Endodermal cell (in vitro differentiated cells): Measurements from ENCODE around the gene ZNF318. TPM values are rescaled to one million over a fixed set of nuclear protein-coding genes. Genes with fewer than 3 reads are reported as not detected.
"Not testable (repeated sequence)": the region's sequence is repeated elsewhere in the genome, so short reads cannot be mapped to it uniquely, and the experiment has no call there.

Source experiments
- DNase-seq: peaks from one replicate; pipeline ENCODE4 v3.0.0-alpha.2; 2017
- H3K27ac ChIP-seq: 2 replicates; pipeline ENCODE4 v1.5.1; 2013; ENCODE audit warnings: mild to moderate bottlenecking, low read depth, low read length, moderate library complexity
- H3K27me3 ChIP-seq: 2 replicates; pipeline ENCODE4 v1.6.1; 2013; ENCODE audit warnings: mild to moderate bottlenecking, low read length, moderate library complexity; ENCODE audit not compliant: insufficient read depth, control insufficient read depth, poor library complexity, severe bottlenecking
- H3K36me3 ChIP-seq: 2 replicates; pipeline ENCODE4 v1.7.0; 2013; ENCODE audit warnings: mild to moderate bottlenecking, low read length, moderate library complexity; ENCODE audit not compliant: control insufficient read depth, insufficient read depth
- H3K4me1 ChIP-seq: one replicate; pipeline ENCODE4 v1.7.0; 2013; ENCODE audit warnings: low read length; ENCODE audit not compliant: control insufficient read depth, insufficient read depth
- H3K4me3 ChIP-seq: 2 replicates; pipeline ENCODE4 v1.5.1; 2013; ENCODE audit warnings: mild to moderate bottlenecking, low read length, moderate library complexity
- H3K9ac ChIP-seq: 2 replicates; pipeline ENCODE4 v1.6.1; 2013; ENCODE audit warnings: mild to moderate bottlenecking, low read length, moderate library complexity; ENCODE audit not compliant: poor library complexity, severe bottlenecking; ENCODE audit errors: extremely low read depth
- H3K9me3 ChIP-seq: 2 replicates; pipeline ENCODE4 v1.6.1; 2013; ENCODE audit warnings: mild to moderate bottlenecking, low read length, moderate library complexity; ENCODE audit not compliant: control insufficient read depth
- H3K27ac Mint-ChIP-seq: 2 replicates; pipeline ENCODE4 v1.8.0; 2020; ENCODE audit warnings: mixed read lengths
- H3K27me3 Mint-ChIP-seq: 2 replicates; pipeline ENCODE4 v1.8.0; 2021; ENCODE audit warnings: mild to moderate bottlenecking, mixed read lengths; ENCODE audit not compliant: insufficient read depth
- H3K36me3 Mint-ChIP-seq: 2 replicates; pipeline ENCODE4 v1.8.0; 2020; ENCODE audit warnings: low read depth, mixed read lengths
- H3K4me1 Mint-ChIP-seq: 2 replicates; pipeline ENCODE4 v1.8.0; 2020; ENCODE audit warnings: mixed read lengths
- H3K4me3 Mint-ChIP-seq: 2 replicates; pipeline ENCODE4 v1.8.0; 2020; ENCODE audit warnings: mild to moderate bottlenecking, moderate library complexity, mixed read lengths
- H3K9me3 Mint-ChIP-seq: 2 replicates; pipeline ENCODE4 v1.8.0; 2020; ENCODE audit warnings: mild to moderate bottlenecking, mixed read lengths
- WGBS, 2 experiments: methylation state at CpG; one replicate each; pipeline versions ENCODE4 v1.1.5 to v1.1.7; 2013; ENCODE audit warnings: missing lambda C conversion rate in 2 of 2, mixed read lengths in 1 of 2; ENCODE audit not compliant: insufficient coverage in 1 of 2, insufficient read length in 1 of 2; 5-methylcytosine and 5-hydroxymethylcytosine counted together
- total RNA-seq, 2 donors: library from RNA; stranded (reverse); fragmentation: NEBNext Ultra II Directional in 1 of 2; extraction: Animal tissue kit (Norgen Biotek cat#: 25700) in 1 of 2; gene quantifications; 2 replicates in 1 of 2; 3 replicates in 1 of 2; pipeline ENCODE4 v1.2.1, GENCODE V29; 2021
- TF ChIP-seq, protein P1 (sequence below): fragments of 200-600 bp; sonication (generic); conservative IDR thresholded peaks from 2 replicates; pipeline ENCODE4 v1.5.0; 2021; ENCODE audit warnings: antibody characterized with exemption, mild to moderate bottlenecking

Gene ZNF318
- total RNA-seq, 2 donors from 2014 or later = 21.3 to 26.4 TPM

DNA sequence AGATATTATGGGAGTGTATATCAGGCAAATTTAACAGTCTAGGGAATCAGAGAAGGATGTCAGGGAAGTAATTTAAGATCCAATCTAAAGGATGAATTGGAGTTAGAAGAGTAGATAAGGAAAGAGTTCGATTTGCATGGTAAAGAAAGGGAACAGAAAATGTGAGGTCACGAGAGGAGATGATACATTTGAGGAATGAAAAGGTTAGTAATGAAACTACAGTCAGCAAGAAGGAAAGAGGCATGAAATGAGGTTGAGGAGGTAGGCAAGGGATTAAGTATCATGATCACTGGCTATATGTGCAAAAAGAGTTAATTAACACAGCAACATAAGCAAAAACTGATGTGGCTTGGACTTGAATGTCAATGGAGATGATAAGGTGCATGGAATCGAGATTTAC lies 22.4 kb downstream of the ZNF318 start:
- Mint-ChIP-seq H3K4me3 (no peak overlapping the region), H3K9me3 (no peaks in the 10 kb centered on the region), H3K27me3 (no peaks in the 10 kb centered on the region), H3K4me1 (no peaks in the 10 kb centered on the region), H3K27ac (no peak overlapping the region), H3K36me3 (peaks cover 30% of the 10 kb centered on the region)
- Histone ChIP-seq H3K9me3 (no peaks in the 10 kb centered on the region), H3K9ac (no peak overlapping the region), H3K27me3 (no peaks in the 10 kb centered on the region), H3K27ac (no peak overlapping the region), H3K36me3 (peaks cover 65% of the 10 kb centered on the region), H3K4me1 (no peaks in the 10 kb centered on the region), H3K4me3 (no peak overlapping the region)
- 96 to 100% methylated on average over 3 of the region's 3 CpGs for WGBS, 2 experiments
- TF ChIP-seq, protein P1, sequence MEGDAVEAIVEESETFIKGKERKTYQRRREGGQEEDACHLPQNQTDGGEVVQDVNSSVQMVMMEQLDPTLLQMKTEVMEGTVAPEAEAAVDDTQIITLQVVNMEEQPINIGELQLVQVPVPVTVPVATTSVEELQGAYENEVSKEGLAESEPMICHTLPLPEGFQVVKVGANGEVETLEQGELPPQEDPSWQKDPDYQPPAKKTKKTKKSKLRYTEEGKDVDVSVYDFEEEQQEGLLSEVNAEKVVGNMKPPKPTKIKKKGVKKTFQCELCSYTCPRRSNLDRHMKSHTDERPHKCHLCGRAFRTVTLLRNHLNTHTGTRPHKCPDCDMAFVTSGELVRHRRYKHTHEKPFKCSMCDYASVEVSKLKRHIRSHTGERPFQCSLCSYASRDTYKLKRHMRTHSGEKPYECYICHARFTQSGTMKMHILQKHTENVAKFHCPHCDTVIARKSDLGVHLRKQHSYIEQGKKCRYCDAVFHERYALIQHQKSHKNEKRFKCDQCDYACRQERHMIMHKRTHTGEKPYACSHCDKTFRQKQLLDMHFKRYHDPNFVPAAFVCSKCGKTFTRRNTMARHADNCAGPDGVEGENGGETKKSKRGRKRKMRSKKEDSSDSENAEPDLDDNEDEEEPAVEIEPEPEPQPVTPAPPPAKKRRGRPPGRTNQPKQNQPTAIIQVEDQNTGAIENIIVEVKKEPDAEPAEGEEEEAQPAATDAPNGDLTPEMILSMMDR = no peak
- DNase-seq = no peak

DNA sequence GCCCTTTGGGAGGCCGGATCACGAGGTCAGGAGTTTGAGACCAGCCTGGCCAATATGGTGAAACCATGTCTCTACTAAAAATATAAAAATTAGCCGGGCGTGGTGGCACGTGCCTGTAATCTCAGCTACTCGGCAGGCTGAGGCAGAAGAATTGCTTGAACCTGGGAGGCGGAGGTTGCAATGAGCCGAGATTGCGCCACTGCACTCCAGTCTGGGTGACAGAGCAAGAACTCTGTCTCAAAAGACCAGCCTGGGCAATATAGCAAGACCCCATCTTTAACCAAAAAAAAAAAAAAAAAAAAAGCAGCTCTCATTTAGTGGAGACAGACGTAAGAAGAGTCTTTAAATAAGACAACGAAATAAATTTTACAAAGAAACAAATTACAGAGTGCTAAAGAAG lies 23.2 kb downstream of the ZNF318 start:
- 94 to 100% methylated on average over 2 to 11 of the region's 11 CpGs for WGBS, 2 experiments
- H3K4me3 ChIP-seq, H3K4me1 ChIP-seq, H3K4me1 Mint-ChIP-seq, H3K9ac ChIP-seq, H3K4me3 Mint-ChIP-seq, DNase-seq, H3K27me3 ChIP-seq, H3K27me3 Mint-ChIP-seq, H3K27ac ChIP-seq, H3K27ac Mint-ChIP-seq, H3K9me3 ChIP-seq, H3K9me3 Mint-ChIP-seq: not testable (repeated sequence)
- H3K36me3 Mint-ChIP-seq = peaks cover 30% of the 10 kb centered on the region
- H3K36me3 ChIP-seq = peaks cover 72% of the 10 kb centered on the region

DNA sequence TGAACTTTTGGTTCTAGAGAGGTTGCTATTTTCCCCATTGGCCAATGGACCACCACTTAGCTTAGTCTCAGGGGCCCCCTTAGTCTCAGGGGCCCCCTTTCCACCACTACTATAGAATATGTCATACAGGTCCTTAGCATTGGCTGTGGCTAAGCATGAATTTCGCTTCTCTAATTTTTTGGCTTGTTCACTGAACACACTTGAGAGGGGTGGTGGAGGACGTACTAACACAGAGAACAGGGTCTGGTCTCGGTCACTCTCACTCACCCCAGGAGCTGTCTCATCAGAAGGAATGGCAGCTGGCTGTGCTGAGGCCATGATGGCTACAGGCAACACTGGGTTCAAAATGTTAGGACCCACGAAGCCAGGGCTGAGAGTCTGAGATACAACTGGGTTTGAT lies 30.3 kb downstream of the ZNF318 start:
- TF ChIP-seq, protein P1 = no peak

DNA sequence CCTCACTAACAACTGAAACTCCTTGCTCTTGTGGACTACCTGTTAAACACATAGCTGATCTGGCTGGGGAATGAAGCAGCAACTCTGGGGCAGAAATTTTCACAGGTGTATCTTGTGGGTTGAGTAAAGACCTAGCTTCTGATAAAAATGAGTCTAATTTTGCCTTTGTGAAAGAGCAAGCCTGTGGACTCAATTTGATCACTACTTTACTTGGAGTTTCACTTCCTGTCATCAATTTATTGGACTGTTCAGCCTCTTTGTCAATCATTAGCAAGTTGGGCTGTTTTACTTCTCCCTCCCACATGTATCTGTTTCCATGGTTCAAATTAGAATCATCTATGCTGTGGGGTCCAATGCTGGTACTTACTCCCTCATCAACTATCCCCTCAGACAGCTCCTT lies 31.2 kb downstream of the ZNF318 start:
- no peaks in the 10 kb centered on the region for H3K9me3 Mint-ChIP-seq
- peaks cover 23% of the 10 kb centered on the region for H3K4me1 Mint-ChIP-seq
- Histone ChIP-seq H3K27me3 (no peaks in the 10 kb centered on the region), H3K4me1 (no peaks in the 10 kb centered on the region), H3K4me3 (no peak overlapping the region), H3K27ac (no peak overlapping the region), H3K9me3 (no peaks in the 10 kb centered on the region), H3K9ac (no peak overlapping the region), H3K36me3 (peaks cover 61% of the 10 kb centered on the region)
- TF ChIP-seq, protein P1 = no peak
- H3K27me3 Mint-ChIP-seq = no peaks in the 10 kb centered on the region
- H3K27ac Mint-ChIP-seq = no peak overlapping the region
- no peak overlapping the region for H3K4me3 Mint-ChIP-seq
- peaks cover 48% of the 10 kb centered on the region for H3K36me3 Mint-ChIP-seq
- DNase-seq = no peak

More for the DNA sequence above, 30.3 kb downstream of the ZNF318 start:
- H3K36me3 ChIP-seq = peaks cover 64% of the 10 kb centered on the region
- H3K4me3 Mint-ChIP-seq = no peak overlapping the region
- no peak overlapping the region for H3K4me3 ChIP-seq
- H3K27ac Mint-ChIP-seq = no peak overlapping the region
- H3K36me3 Mint-ChIP-seq = peaks cover 50% of the 10 kb centered on the region
- H3K27ac ChIP-seq = no peak overlapping the region
- no peaks in the 10 kb centered on the region for H3K9me3 Mint-ChIP-seq
- peaks cover 23% of the 10 kb centered on the region for H3K4me1 Mint-ChIP-seq
- no peak overlapping the region for H3K9ac ChIP-seq
- H3K4me1 ChIP-seq = no peaks in the 10 kb centered on the region
- no peaks in the 10 kb centered on the region for H3K9me3 ChIP-seq
- no peaks in the 10 kb centered on the region for H3K27me3 Mint-ChIP-seq
- H3K27me3 ChIP-seq = no peaks in the 10 kb centered on the region
- no peak for DNase-seq
- 80 to 88% methylated on average over 1 to 4 of the region's 4 CpGs for whole genome bisulfite sequencing, 2 experiments
